ENCODE measurements around the gene SHISA5. TPM values are rescaled to one million over a fixed set of nuclear protein-coding genes. Genes with fewer than 3 reads are reported as not detected.
"Not testable (repeated sequence)": the region's sequence is repeated elsewhere in the genome, so short reads cannot be mapped to it uniquely, and the experiment has no call there.

The SHISA5 gene
- total RNA-seq, 2 experiments from 2014 or later: 85.7 to 90.3 TPM

- no peaks in the 10 kb centered on the region for H3K9me3 Mint-ChIP-seq
- peaks cover 47% of the 10 kb centered on the region for H3K4me1 Mint-ChIP-seq (ENCODE audit: low read depth)
- CTCF ChIA-PET: interaction anchor here (1.0 to 1.7 kb wide), 2 partner anchors 84 to 92 kb away, joined by 3 to 4 read pairs; no protein-coding TSS in a partner anchor
- peaks cover 42% of the 10 kb centered on the region for H3K36me3 Mint-ChIP-seq (ENCODE audit: low read depth)
- intact Hi-C loops (cut with micrococcal nuclease): loop anchor here (1.0 kb wide), 2 partner anchors 42 to 83 kb away; no protein-coding TSS in a partner anchor
- DNase-seq: peak; percentile 89
- no peaks in the 10 kb centered on the region for H3K27me3 Mint-ChIP-seq (ENCODE audit: low read depth)
- peak overlapping the region; percentile 93 for H3K4me3 Mint-ChIP-seq
- H3K27ac Mint-ChIP-seq: peak overlapping the region; percentile 94
These were observed 38.2 kb downstream of the SHISA5 start for GRCh38 chr3:48465531-48466378.

- H3K4me1 Mint-ChIP-seq (ENCODE audit: low read depth): peaks cover 42% of the 10 kb centered on the region
These were observed 38.8 kb downstream of the SHISA5 start for GRCh38 chr3:48465237-48465530.

GRCh38 chr3:48464713-48465221 is 39.2 kb downstream of the SHISA5 start:
- CTCF ChIA-PET: interaction anchor here (0.9 to 1.3 kb wide), 2 partner anchors 9 to 19 kb away, joined by 3 to 5 read pairs; partner anchors contain the start of gene ATRIP
- Mint-ChIP-seq H3K9me3 (no peaks in the 10 kb centered on the region), H3K36me3 (ENCODE audit: low read depth) (peaks cover 38% of the 10 kb centered on the region), H3K4me3 (no peak overlapping the region), H3K27ac (no peak overlapping the region), H3K27me3 (ENCODE audit: low read depth) (no peaks in the 10 kb centered on the region), H3K4me1 (ENCODE audit: low read depth) (peaks cover 38% of the 10 kb centered on the region)
- intact Hi-C loops (cut with micrococcal nuclease): no loop called here
- DNase-seq: no peak

More at GRCh38 chr3:48465237-48465530, 38.8 kb downstream of the SHISA5 start:
- H3K9me3 Mint-ChIP-seq: no peaks in the 10 kb centered on the region
- peak overlapping the region; percentile 94 for H3K27ac Mint-ChIP-seq
- no peak for DNase-seq
- H3K27me3 Mint-ChIP-seq (ENCODE audit: low read depth): no peaks in the 10 kb centered on the region
- CTCF ChIA-PET: no interaction called here
- intact Hi-C loops (cut with micrococcal nuclease): no loop called here
- H3K36me3 Mint-ChIP-seq (ENCODE audit: low read depth): peaks cover 39% of the 10 kb centered on the region
- H3K4me3 Mint-ChIP-seq: peak overlapping the region; percentile 93

GRCh38 chr3:48463703-48464102 is 40.3 kb downstream of the SHISA5 start:
- no peak overlapping the region for H3K27ac Mint-ChIP-seq
- DNase-seq: no peak
- H3K9me3 Mint-ChIP-seq: no peaks in the 10 kb centered on the region
- CTCF ChIA-PET: interaction anchor here (0.6 to 1.3 kb wide), 4 partner anchors 16 to 85 kb away, joined by 3 to 5 read pairs (median 3); partner anchors contain the start of gene ATRIP
- H3K4me3 Mint-ChIP-seq: no peak overlapping the region
- H3K4me1 Mint-ChIP-seq (ENCODE audit: low read depth): peaks cover 29% of the 10 kb centered on the region
- H3K27me3 Mint-ChIP-seq (ENCODE audit: low read depth): no peaks in the 10 kb centered on the region
- peaks cover 36% of the 10 kb centered on the region for H3K36me3 Mint-ChIP-seq (ENCODE audit: low read depth)
- intact Hi-C loops (cut with micrococcal nuclease): no loop called here

- H3K27me3 Mint-ChIP-seq (ENCODE audit: low read depth); H3K9me3 Mint-ChIP-seq; H3K4me3 Mint-ChIP-seq; DNase-seq; intact Hi-C loops (cut with micrococcal nuclease); H3K27ac Mint-ChIP-seq: not testable (repeated sequence)
- Mint-ChIP-seq H3K4me1 (ENCODE audit: low read depth) (peaks cover 10% of the 10 kb centered on the region), H3K36me3 (ENCODE audit: low read depth) (peaks cover 26% of the 10 kb centered on the region)
- CTCF ChIA-PET: interaction anchor here (0.6 to 1.8 kb wide), 3 partner anchors 25 to 107 kb away, joined by 3 to 5 read pairs (median 4); no protein-coding TSS in a partner anchor
These were observed 42.2 kb downstream of the SHISA5 start for GRCh38 chr3:48461767-48462166.

- H3K36me3 Mint-ChIP-seq (ENCODE audit: low read depth): peaks cover 16% of the 10 kb centered on the region
- H3K4me1 Mint-ChIP-seq (ENCODE audit: low read depth): peaks cover 4% of the 10 kb centered on the region
- H3K9me3 Mint-ChIP-seq: no peaks in the 10 kb centered on the region
- no peak overlapping the region for H3K4me3 Mint-ChIP-seq
- no peaks in the 10 kb centered on the region for H3K27me3 Mint-ChIP-seq (ENCODE audit: low read depth)
- DNase-seq: no peak
- intact Hi-C loops (cut with micrococcal nuclease): no loop called here
- no peak overlapping the region for H3K27ac Mint-ChIP-seq
- CTCF ChIA-PET: interaction anchor here (1.8 kb wide), 1 partner anchor 24 kb away, joined by 9 read pairs; no protein-coding TSS in a partner anchor
These were observed 43.5 kb downstream of the SHISA5 start for GRCh38 chr3:48460517-48460902.

- Mint-ChIP-seq H3K27me3 (ENCODE audit: low read depth) (no peaks in the 10 kb centered on the region), H3K36me3 (ENCODE audit: low read depth) (peaks cover 19% of the 10 kb centered on the region), H3K27ac (no peak overlapping the region), H3K9me3 (no peaks in the 10 kb centered on the region), H3K4me1 (ENCODE audit: low read depth) (no peaks in the 10 kb centered on the region), H3K4me3 (no peak overlapping the region)
- intact Hi-C loops (cut with micrococcal nuclease): no loop called here
- no peak for DNase-seq
- CTCF ChIA-PET: interaction anchor here (1.4 to 1.8 kb wide), 2 partner anchors 24 to 85 kb away, joined by 4 to 9 read pairs; no protein-coding TSS in a partner anchor
These were observed 44.0 kb downstream of the SHISA5 start for GRCh38 chr3:48459773-48460516.

- H3K9me3 Mint-ChIP-seq: no peaks in the 10 kb centered on the region
- CTCF ChIA-PET: interaction anchor here (0.6 to 1.4 kb wide), 3 partner anchors 23 to 220 kb away, joined by 3 to 4 read pairs (median 4); no protein-coding TSS in a partner anchor
- no peak overlapping the region for H3K27ac Mint-ChIP-seq
- H3K27me3 Mint-ChIP-seq (ENCODE audit: low read depth): no peaks in the 10 kb centered on the region
- no peaks in the 10 kb centered on the region for H3K4me1 Mint-ChIP-seq (ENCODE audit: low read depth)
- no peak for DNase-seq
- H3K36me3 Mint-ChIP-seq (ENCODE audit: low read depth): peaks cover 22% of the 10 kb centered on the region
- intact Hi-C loops (cut with micrococcal nuclease): no loop called here
- H3K4me3 Mint-ChIP-seq: no peak overlapping the region
These were observed 44.6 kb downstream of the SHISA5 start for GRCh38 chr3:48459331-48459730.

- CTCF ChIA-PET: interaction anchor here (0.6 to 6.5 kb wide), 4 partner anchors 8 to 720 kb away, joined by 3 to 38 read pairs (median 3); no protein-coding TSS in a partner anchor
- Mint-ChIP-seq H3K27ac (no peak overlapping the region), H3K27me3 (ENCODE audit: low read depth) (no peaks in the 10 kb centered on the region), H3K9me3 (no peaks in the 10 kb centered on the region), H3K36me3 (ENCODE audit: low read depth) (peaks cover 34% of the 10 kb centered on the region), H3K4me3 (no peak overlapping the region), H3K4me1 (ENCODE audit: low read depth) (no peaks in the 10 kb centered on the region)
- intact Hi-C loops (cut with micrococcal nuclease): no loop called here
- DNase-seq: no peak
These were observed 47.5 kb downstream of the SHISA5 start for GRCh38 chr3:48456456-48456855.

GRCh38 chr3:48451270-48451669 is 52.7 kb downstream of the SHISA5 start:
- Mint-ChIP-seq H3K4me1 (ENCODE audit: low read depth) (peaks cover 22% of the 10 kb centered on the region), H3K9me3 (no peaks in the 10 kb centered on the region), H3K27ac (no peak overlapping the region), H3K27me3 (ENCODE audit: low read depth) (no peaks in the 10 kb centered on the region), H3K36me3 (ENCODE audit: low read depth) (peaks cover 25% of the 10 kb centered on the region), H3K4me3 (no peak overlapping the region)
- intact Hi-C loops (cut with micrococcal nuclease): no loop called here
- DNase-seq: no peak
- CTCF ChIA-PET: interaction anchor here (0.6 to 6.5 kb wide), 4 partner anchors 11 to 39 kb away, joined by 3 to 38 read pairs (median 4); no protein-coding TSS in a partner anchor

- no peaks in the 10 kb centered on the region for H3K9me3 Mint-ChIP-seq
- peak within 1 kb of the TSS; percentile 87 for H3K4me3 Mint-ChIP-seq
- peaks cover 41% of the 10 kb centered on the region for H3K4me1 Mint-ChIP-seq (ENCODE audit: low read depth)
- no peaks in the 10 kb centered on the region for H3K27me3 Mint-ChIP-seq (ENCODE audit: low read depth)
- peak within 1 kb of the TSS; percentile 77 for H3K27ac Mint-ChIP-seq
- CTCF ChIA-PET: interaction anchor here (0.6 to 3.6 kb wide), 7 partner anchors 10 to 390 kb away, joined by 3 to 45 read pairs (median 5); no protein-coding TSS in a partner anchor
- peaks cover 22% of the 10 kb centered on the region for H3K36me3 Mint-ChIP-seq (ENCODE audit: low read depth)
- DNase-seq: peak; percentile 88
- intact Hi-C loops (cut with micrococcal nuclease): loop anchor here (5.0 to 10.0 kb wide), 2 partner anchors 188 to 216 kb away; partner anchors contain the start of genes CELSR3 and SLC26A6
These were observed 57.4 kb downstream of the SHISA5 start, which contains the start of gene ATRIP for GRCh38 chr3:48446425-48447193. TSS of gene ATRIP (plus strand) at chr3:48446737. CDS start at chr3:48446846, 109 bp downstream.

All from activated naive CD4-positive, alpha-beta T cell treated with anti-CD3 and anti-CD28 coated beads for 36 hours (primary cell).